ENCODE results near the gene ADCY2. TPM values are rescaled to one million over a fixed set of nuclear protein-coding genes. Genes with fewer than 3 reads are reported as not detected.

The ADCY2 gene
- total RNA-seq, 1 donor from 2014 or later: 2.4 TPM

GRCh38 chr5:7781899-7782298 lies 386.0 kb downstream of the ADCY2 start:
- no peak for DNase-seq (ENCODE audit: low spot score)

GRCh38 chr5:7784683-7785380 lies 388.9 kb downstream of the ADCY2 start:
- DNase-seq (ENCODE audit: low spot score): no peak

- DNase-seq (ENCODE audit: low spot score): no peak
Observed at GRCh38 chr5:7787770-7788169, 391.8 kb downstream of the ADCY2 start.

GRCh38 chr5:7789567-7789966 lies 393.6 kb downstream of the ADCY2 start:
- no peak for DNase-seq (ENCODE audit: low spot score)

- DNase-seq (ENCODE audit: low spot score): no peak
Observed at GRCh38 chr5:7793895-7794294, 398.0 kb downstream of the ADCY2 start.

- DNase-seq (ENCODE audit: low spot score): no peak
Observed at GRCh38 chr5:7794311-7794710, 398.4 kb downstream of the ADCY2 start.

- no peak for DNase-seq (ENCODE audit: low spot score)
Observed at GRCh38 chr5:7794823-7795222, 398.9 kb downstream of the ADCY2 start.

- no peak for DNase-seq (ENCODE audit: low spot score)
Observed at GRCh38 chr5:7795306-7795705, 399.4 kb downstream of the ADCY2 start.

GRCh38 chr5:7801891-7802614 lies 406.1 kb downstream of the ADCY2 start:
- DNase-seq (ENCODE audit: low spot score): no peak

GRCh38 chr5:7802855-7803254 lies 406.9 kb downstream of the ADCY2 start:
- DNase-seq (ENCODE audit: low spot score): no peak

- no peak for DNase-seq (ENCODE audit: low spot score)
Observed at GRCh38 chr5:7803937-7804336, 408.0 kb downstream of the ADCY2 start.

- DNase-seq (ENCODE audit: low spot score): no peak
Observed at GRCh38 chr5:7805379-7805778, 409.4 kb downstream of the ADCY2 start.

GRCh38 chr5:7808998-7809397 lies 413.1 kb downstream of the ADCY2 start:
- no peak for DNase-seq (ENCODE audit: low spot score)

GRCh38 chr5:7811715-7812114 lies 415.8 kb downstream of the ADCY2 start:
- DNase-seq (ENCODE audit: low spot score): no peak

- DNase-seq (ENCODE audit: low spot score): no peak
Observed at GRCh38 chr5:7813007-7813406, 417.1 kb downstream of the ADCY2 start.

GRCh38 chr5:7813576-7813975 lies 417.6 kb downstream of the ADCY2 start:
- DNase-seq (ENCODE audit: low spot score): no peak

GRCh38 chr5:7814816-7815215 lies 418.9 kb downstream of the ADCY2 start:
- no peak for DNase-seq (ENCODE audit: low spot score)

- DNase-seq (ENCODE audit: low spot score): peak; percentile 76
Observed at GRCh38 chr5:7815892-7816534, 420.1 kb downstream of the ADCY2 start.

GRCh38 chr5:7816535-7816901 lies 420.6 kb downstream of the ADCY2 start:
- DNase-seq (ENCODE audit: low spot score): no peak

- no peak for DNase-seq (ENCODE audit: low spot score)
Observed at GRCh38 chr5:7822449-7822848, 426.5 kb downstream of the ADCY2 start.

GRCh38 chr5:7823594-7823993 lies 427.7 kb downstream of the ADCY2 start:
- no peak for DNase-seq (ENCODE audit: low spot score)

- DNase-seq (ENCODE audit: low spot score): no peak
Observed at GRCh38 chr5:7824995-7825394, 429.1 kb downstream of the ADCY2 start.

- no peak for DNase-seq (ENCODE audit: low spot score)
Observed at GRCh38 chr5:7825630-7826029, 429.7 kb downstream of the ADCY2 start.
